ENCODE results near the gene JRKL.

DNA sequence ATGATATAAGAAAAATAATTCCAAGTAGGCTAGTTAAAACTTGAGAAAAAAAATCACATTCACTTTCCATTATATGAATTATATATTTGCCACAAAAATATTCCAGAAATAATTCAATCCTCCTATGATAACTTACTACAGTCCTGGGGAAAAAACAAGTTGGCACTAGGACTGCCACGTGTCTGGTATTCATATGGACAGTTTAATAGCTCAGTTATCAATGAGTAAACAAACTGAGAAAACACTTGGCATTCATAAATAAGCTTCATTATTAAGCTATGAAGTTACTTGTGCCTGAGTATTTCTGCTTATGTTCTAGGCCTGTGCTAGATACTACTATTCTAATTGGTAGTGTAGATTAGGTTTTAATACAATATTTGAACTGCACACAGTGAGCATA is 24.3 kb upstream of the JRKL start:
- TF ChIP-seq EZH2 (optimal IDR thresholded peaks at IDR 0.05; ENCODE audit: low read depth, low read length) (no peak), CTCF (IDR thresholded peaks at IDR 0.05; ENCODE audit: low read length) (no peak), EZH2phosphoT487 (IDR thresholded peaks at IDR 0.05; ENCODE audit: low read length) (no peak)

Data from MM.1S (cell line).